MCF 10A (cell line): ENCODE measurements around the gene NAALADL1. TPM values are rescaled to one million over a fixed set of nuclear protein-coding genes. Genes with fewer than 3 reads are reported as not detected.

Source experiments
- BruUV-seq: library from RNA; stranded (reverse); fragments of 400-500 nt; replicated peaks from 2 replicates; lab custom pipeline; 2021; lab: Mats Ljungman, UMichigan
- CTCF ChIA-PET: fragments of 300-600 bp; sonication (Branson Sonifier 250); formaldehyde crosslinking; extraction: SDS; loops from one replicate; lab custom pipeline; 2021; ENCODE audit warnings: antibody characterized with exemption, inconsistent platforms; lab: Yijun Ruan, JAX
- POLR2A ChIA-PET: fragments of 300-600, 350-650 bp; sonication (Branson Sonifier 250); formaldehyde crosslinking; extraction: SDS; loops from one replicate; lab custom pipeline; 2020; ENCODE audit warnings: antibody characterized with exemption, inconsistent platforms; lab: Yijun Ruan, JAX
- DNase-seq: peaks from one replicate; pipeline ENCODE4 v3.0.0-alpha.2; 2018; ENCODE audit not compliant: unreplicated experiment
- H3K27ac Mint-ChIP-seq: one replicate; pipeline ENCODE4 v1.8.0; 2022; ENCODE audit warnings: mild to moderate bottlenecking, low read depth, mixed read lengths; ENCODE audit not compliant: unreplicated experiment
- H3K27me3 Mint-ChIP-seq: one replicate; pipeline ENCODE4 v1.8.0; 2022; ENCODE audit warnings: mixed read lengths; ENCODE audit not compliant: insufficient read depth, unreplicated experiment
- H3K36me3 Mint-ChIP-seq: one replicate; pipeline ENCODE4 v1.8.0; 2022; ENCODE audit warnings: mild to moderate bottlenecking, moderate library complexity, mixed read lengths; ENCODE audit not compliant: insufficient read depth, unreplicated experiment
- H3K4me1 Mint-ChIP-seq: one replicate; pipeline ENCODE4 v1.8.0; 2022; ENCODE audit warnings: mixed read lengths; ENCODE audit not compliant: insufficient read depth, unreplicated experiment
- H3K4me3 Mint-ChIP-seq: one replicate; pipeline ENCODE4 v1.8.0; 2022; ENCODE audit warnings: mild to moderate bottlenecking, moderate library complexity, mixed read lengths; ENCODE audit not compliant: unreplicated experiment
- H3K9me3 Mint-ChIP-seq: one replicate; pipeline ENCODE4 v1.8.0; 2022; ENCODE audit warnings: mixed read lengths; ENCODE audit not compliant: unreplicated experiment
- CTCF ChIP-seq: fragments of 200-600 bp; IDR thresholded peaks from one replicate; pipeline ENCODE4 v1.8.0; 2022; ENCODE audit warnings: antibody characterized with exemption, mild to moderate bottlenecking; ENCODE audit not compliant: unreplicated experiment
- intact Hi-C: fragments of 100-400 bp; cut with micrococcal nuclease; formaldehyde crosslinking; loops from 2 replicates; pipeline ENCODE4 v1.14.1; 2022
- total RNA-seq: library from RNA; stranded (reverse); gene quantifications from 2 replicates; pipeline ENCODE4 v1.2.3, GENCODE V29; 2022

The NAALADL1 gene
- total RNA-seq, 1 experiment from 2014 or later = not detected

DNA sequence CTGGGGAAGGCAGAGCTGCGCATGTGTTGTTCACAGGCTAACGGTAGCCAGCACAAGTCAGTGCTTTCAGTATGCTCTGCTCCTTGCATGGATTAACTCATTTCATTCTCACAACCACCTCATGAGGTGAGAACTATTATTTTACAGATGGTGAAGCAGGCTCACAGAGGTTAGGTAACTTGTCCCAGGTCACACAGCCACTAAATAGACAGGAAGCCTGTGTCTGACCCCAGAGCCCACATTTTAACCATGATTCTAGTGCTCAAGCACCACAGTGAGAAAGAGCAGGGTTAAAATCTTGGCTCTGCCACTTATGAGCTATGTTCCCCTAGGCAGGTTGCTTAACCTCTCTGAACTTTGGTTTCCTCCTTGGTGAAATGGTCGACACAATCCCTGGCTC is 37.4 kb downstream of the NAALADL1 start:
- Mint-ChIP-seq H3K27me3 (no peaks in the 10 kb centered on the region), H3K4me1 (peaks cover 15% of the 10 kb centered on the region), H3K4me3 (no peak overlapping the region), H3K36me3 (peaks cover 6% of the 10 kb centered on the region), H3K27ac (no peak overlapping the region), H3K9me3 (no peaks in the 10 kb centered on the region)
- no TSS peak for BruUV-seq
- TF ChIP-seq CTCF = no peak
- ChIA-PET POLR2A (no interaction called here), CTCF (no interaction called here)
- intact Hi-C loops = no loop called here
- no peak for DNase-seq

GRCh38 chr11:65019824-65020223 is 38.5 kb downstream of the NAALADL1 start:
- H3K4me1 Mint-ChIP-seq = peaks cover 15% of the 10 kb centered on the region
- peaks cover 6% of the 10 kb centered on the region for H3K36me3 Mint-ChIP-seq

GRCh38 chr11:65017937-65018336 is 40.4 kb downstream of the NAALADL1 start:
- BruUV-seq = no TSS peak
- no peak overlapping the region for H3K27ac Mint-ChIP-seq
- intact Hi-C loops = loop anchor here (10.0 kb wide), 1 partner anchor 233 kb away; no protein-coding TSS in a partner anchor
- no peak for DNase-seq
- TF ChIP-seq CTCF = no peak
- H3K9me3 Mint-ChIP-seq = no peaks in the 10 kb centered on the region
- ChIA-PET POLR2A (interaction anchor here (0.7 to 1.2 kb wide), 3 partner anchors 8 to 16 kb away, joined by 3 to 4 read pairs (median 3); no protein-coding TSS in a partner anchor), CTCF (interaction anchor here (0.6 kb wide), 1 partner anchor 33 kb away, joined by 3 read pairs; no protein-coding TSS in a partner anchor)
- H3K27me3 Mint-ChIP-seq = no peaks in the 10 kb centered on the region
- H3K4me3 Mint-ChIP-seq = no peak overlapping the region
- H3K4me1 Mint-ChIP-seq = peaks cover 20% of the 10 kb centered on the region
- peaks cover 6% of the 10 kb centered on the region for H3K36me3 Mint-ChIP-seq

More at GRCh38 chr11:65019824-65020223, 38.5 kb downstream of the NAALADL1 start:
- DNase-seq = no peak
- no peak overlapping the region for H3K4me3 Mint-ChIP-seq
- no peak for TF ChIP-seq CTCF
- no TSS peak for BruUV-seq
- CTCF ChIA-PET = no interaction called here
- intact Hi-C loops = loop anchor here (10.0 kb wide), 1 partner anchor 235 kb away; no protein-coding TSS in a partner anchor
- no peaks in the 10 kb centered on the region for H3K27me3 Mint-ChIP-seq
- H3K27ac Mint-ChIP-seq = no peak overlapping the region
- POLR2A ChIA-PET = no interaction called here
- H3K9me3 Mint-ChIP-seq = no peaks in the 10 kb centered on the region

DNA sequence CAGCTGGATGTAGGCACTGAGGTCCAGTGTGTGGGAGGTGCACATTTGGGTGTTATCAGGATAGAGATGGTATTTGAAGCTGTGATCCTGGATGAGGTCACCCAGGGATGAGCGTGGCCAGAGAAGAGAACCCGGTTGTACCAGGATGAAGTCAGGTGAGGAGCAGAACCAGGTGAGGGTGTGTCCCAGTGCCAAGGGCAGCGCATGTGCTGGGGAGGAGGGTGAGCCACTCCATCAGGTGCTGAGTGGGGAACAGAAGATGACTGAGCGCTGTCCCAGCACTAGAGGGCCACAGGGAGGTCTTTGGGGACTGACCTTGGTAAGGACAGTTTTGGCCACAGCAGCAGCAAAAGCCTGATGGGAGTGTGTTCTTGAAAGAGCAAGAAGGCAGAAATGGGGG is 41.6 kb downstream of the NAALADL1 start:
- POLR2A ChIA-PET = interaction anchor here (0.6 to 1.2 kb wide), 2 partner anchors 10 to 116 kb away, joined by 3 to 4 read pairs; no protein-coding TSS in a partner anchor
- peaks cover 6% of the 10 kb centered on the region for H3K36me3 Mint-ChIP-seq
- no peaks in the 10 kb centered on the region for H3K9me3 Mint-ChIP-seq
- no peak overlapping the region for H3K4me3 Mint-ChIP-seq
- H3K27me3 Mint-ChIP-seq = no peaks in the 10 kb centered on the region
- CTCF ChIA-PET = interaction anchor here (4.7 kb wide), 1 partner anchor 10 kb away, joined by 64 read pairs; the partner anchor contains the start of gene SNX15
- DNase-seq = no peak
- H3K27ac Mint-ChIP-seq = no peak overlapping the region
- peaks cover 16% of the 10 kb centered on the region for H3K4me1 Mint-ChIP-seq
- no peak for TF ChIP-seq CTCF
- intact Hi-C loops = loop anchor here (10.0 kb wide), 1 partner anchor 232 kb away; no protein-coding TSS in a partner anchor
- BruUV-seq = no TSS peak
